DOHH2 (cell line): ENCODE results near the gene RRAGD.

Source experiments
- CTCF ChIP-seq: fragments of 200-600 bp; sonication (generic); IDR thresholded peaks from one replicate; pipeline ENCODE4 v1.5.1; 2014; ENCODE audit warnings: antibody characterized with exemption, mild to moderate bottlenecking, low read depth, low read length; ENCODE audit not compliant: poor library complexity, severe bottlenecking
- EZH2phosphoT487 ChIP-seq: fragments of 200-600 bp; sonication (generic); IDR thresholded peaks from 2 replicates; pipeline ENCODE4 v1.6.1; 2017; ENCODE audit warnings: borderline replicate concordance, mild to moderate bottlenecking, antibody characterized with exemption, low read length, moderate library complexity, mixed read lengths

DNA sequence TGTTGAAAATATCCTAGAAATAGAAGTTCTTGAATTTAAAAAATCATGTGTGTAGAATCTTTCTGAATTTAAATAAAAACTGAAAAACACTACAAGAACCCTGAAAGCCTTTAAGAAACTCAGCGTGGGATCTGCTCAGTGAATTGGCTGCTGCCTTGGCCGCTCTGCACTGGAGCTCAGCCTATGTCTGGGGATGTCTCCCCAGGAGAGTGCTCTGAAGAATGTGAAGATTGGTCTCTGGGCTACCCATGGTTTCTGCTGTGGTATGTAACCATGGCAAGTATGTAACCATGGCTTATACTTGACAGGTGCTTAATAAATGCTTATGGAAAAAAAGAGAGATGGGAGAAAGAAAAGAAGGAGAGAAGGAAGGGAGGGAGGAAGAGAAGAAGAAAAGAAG lies 3.1 kb upstream of the RRAGD start:
- TF ChIP-seq CTCF = no peak
- no peak for TF ChIP-seq EZH2phosphoT487
